Measurements from ENCODE around the gene EEF2. TPM values are rescaled to one million over a fixed set of nuclear protein-coding genes. Genes with fewer than 3 reads are reported as not detected.
"Not testable (repeated sequence)": the region's sequence is repeated elsewhere in the genome, so short reads cannot be mapped to it uniquely, and the experiment has no call there.

Gene EEF2
- polyA plus RNA-seq, 4 donors: 1,542 to 1,906 (median 1,629) TPM

- DNase-seq (ENCODE audit: low read depth in 4 of 4, low spot score in 3 of 4): no peak
These were observed 34.1 kb downstream of the EEF2 start for GRCh38 chr19:3950871-3951861.

GRCh38 chr19:3949997-3950859, 35.0 kb downstream of the EEF2 start:
- no peak for DNase-seq (ENCODE audit: low read depth in 4 of 4, low spot score in 3 of 4)

- no peak for DNase-seq (ENCODE audit: low read depth in 4 of 4, low spot score in 3 of 4)
These were observed 36.0 kb downstream of the EEF2 start for GRCh38 chr19:3949294-3949693.

GRCh38 chr19:3947316-3947933, 37.8 kb downstream of the EEF2 start:
- DNase-seq (ENCODE audit: low read depth in 4 of 4, low spot score in 3 of 4): not testable (repeated sequence)

- no peak for DNase-seq (ENCODE audit: low read depth in 4 of 4, low spot score in 3 of 4)
These were observed 39.4 kb downstream of the EEF2 start for GRCh38 chr19:3945838-3946237.

GRCh38 chr19:3944018-3944721, 41.1 kb downstream of the EEF2 start:
- DNase-seq (ENCODE audit: low read depth in 4 of 4, low spot score in 3 of 4): no peak

GRCh38 chr19:3942790-3943409, 42.4 kb downstream of the EEF2 start:
- no peak for DNase-seq (ENCODE audit: low read depth in 4 of 4, low spot score in 3 of 4)

GRCh38 chr19:3938300-3938950, 46.8 kb downstream of the EEF2 start:
- DNase-seq (ENCODE audit: low read depth in 4 of 4, low spot score in 3 of 4): not testable (repeated sequence)

GRCh38 chr19:3936506-3937442, 48.5 kb downstream of the EEF2 start:
- DNase-seq (ENCODE audit: low read depth in 4 of 4, low spot score in 3 of 4): no peak

GRCh38 chr19:3932931-3933810, 52.1 kb downstream of the EEF2 start, which contains the start of gene NMRK2:
Gene NMRK2 (plus strand): TSS chr19:3933069. CDS start chr19:3933672, 603 bp downstream.
- no peak for DNase-seq (ENCODE audit: low read depth in 4 of 4, low spot score in 3 of 4)

- no peak for DNase-seq (ENCODE audit: low read depth in 4 of 4, low spot score in 3 of 4)
These were observed 54.2 kb downstream of the EEF2 start for GRCh38 chr19:3931041-3931440.

Other genes starting within 250 kb of the EEF2 start
- gene APBA3, start 223.8 kb downstream of the EEF2 start, polyA plus RNA-seq (ENCODE audit: insufficient read length in 4 of 4): 10 to 100 TPM; 14.2 to 21.6 (median 16.6) TPM
- gene MRPL54, start 222.8 kb downstream of the EEF2 start, polyA plus RNA-seq (ENCODE audit: insufficient read length in 4 of 4): 10 to 100 TPM; 32.1 to 43.9 (median 38.1) TPM
- gene RAX2, start 213.2 kb downstream of the EEF2 start, polyA plus RNA-seq (ENCODE audit: insufficient read length in 4 of 4): under 1 TPM in 1 of 4 donors, not detected in 3; 0.03 TPM
- gene MATK, start 199.1 kb downstream of the EEF2 start, polyA plus RNA-seq (ENCODE audit: insufficient read length in 4 of 4): 1 to 10 TPM in 2 of 4 donors, under 1 TPM in 2; 0.50 to 1.8 (median 1.1) TPM
- 1 to 10 TPM; 1.3 to 1.8 (median 1.6) TPM for gene ZFR2, start 116.4 kb downstream of the EEF2 start, polyA plus RNA-seq (ENCODE audit: insufficient read length in 4 of 4)
- under 1 TPM; 0.32 to 0.61 (median 0.39) TPM for gene ATCAY, start 104.8 kb downstream of the EEF2 start, polyA plus RNA-seq (ENCODE audit: insufficient read length in 4 of 4)
- gene NMRK2, start 52.4 kb downstream of the EEF2 start, polyA plus RNA-seq (ENCODE audit: insufficient read length in 4 of 4): under 1 TPM in 2 of 4 donors, not detected in 2; 0.39 to 0.59 TPM
- 10 to 100 TPM; 36.5 to 55.5 (median 39.6) TPM for gene DAPK3, start 14.4 kb downstream of the EEF2 start, polyA plus RNA-seq (ENCODE audit: insufficient read length in 4 of 4)
- gene PIAS4, start 22.3 kb upstream of the EEF2 start, polyA plus RNA-seq (ENCODE audit: insufficient read length in 4 of 4): 10 to 100 TPM; 33.5 to 39.4 (median 38.1) TPM
- gene ZBTB7A, start 81.4 kb upstream of the EEF2 start, polyA plus RNA-seq (ENCODE audit: insufficient read length in 4 of 4): 10 to 100 TPM in 2 of 4 donors, 1 to 10 TPM in 2; 8.9 to 11.0 (median 9.7) TPM
- gene MAP2K2, start 138.7 kb upstream of the EEF2 start, polyA plus RNA-seq (ENCODE audit: insufficient read length in 4 of 4): 100 to 1,000 TPM; 102 to 139 (median 104) TPM
- gene CREB3L3, start 168.2 kb upstream of the EEF2 start, polyA plus RNA-seq (ENCODE audit: insufficient read length in 4 of 4): 1 to 10 TPM; 1.0 to 1.5 (median 1.2) TPM
- gene SIRT6, start 197.1 kb upstream of the EEF2 start, polyA plus RNA-seq (ENCODE audit: insufficient read length in 4 of 4): 10 to 100 TPM; 16.1 to 26.1 (median 17.4) TPM
- gene ANKRD24, start 197.2 kb upstream of the EEF2 start, polyA plus RNA-seq (ENCODE audit: insufficient read length in 4 of 4): 1 to 10 TPM in 2 of 4 donors, under 1 TPM in 2; 0.89 to 1.4 (median 1.0) TPM
- under 1 TPM in 3 of 4 donors, not detected in 1; 0.47 to 0.73 (median 0.61) TPM for gene EBI3, start 244.1 kb upstream of the EEF2 start, polyA plus RNA-seq (ENCODE audit: insufficient read length in 4 of 4)

Data from right renal pelvis (tissue), 4 donors.